Activated CD8-positive, alpha-beta T cell treated with anti-CD3 and anti-CD28 coated beads for 36 hours (primary cell): Measurements from ENCODE around the gene RAB11B. TPM values are rescaled to one million over a fixed set of nuclear protein-coding genes. Genes with fewer than 3 reads are reported as not detected.
"Not testable (repeated sequence)": the region's sequence is repeated elsewhere in the genome, so short reads cannot be mapped to it uniquely, and the experiment has no call there.

Experiments
- ATAC-seq: fragments of 200-7000 bp; cut with Tn5 transposase; one replicate; pipeline ENCODE4 v1.10.0; 2021; ENCODE audit warnings: mild to moderate bottlenecking, moderate library complexity
- CTCF ChIA-PET: fragments of 350-600 bp; sonication (Branson Sonifier 250); formaldehyde crosslinking; loops from one replicate; lab custom pipeline; 2021; ENCODE audit warnings: antibody characterized with exemption; lab: Charles Lee
- POLR2A ChIA-PET: fragments of 350-600 bp; sonication (Branson Sonifier 250); formaldehyde crosslinking; loops from one replicate; lab custom pipeline; 2021; ENCODE audit warnings: antibody characterized with exemption; lab: Charles Lee
- DNase-seq: peaks from one replicate; pipeline ENCODE4 v3.0.0-alpha.2; 2020
- H3K27ac Mint-ChIP-seq: one replicate; pipeline ENCODE4 v1.8.0; 2021; ENCODE audit warnings: mild to moderate bottlenecking, mixed read lengths
- H3K27me3 Mint-ChIP-seq: one replicate; pipeline ENCODE4 v1.8.0; 2021; ENCODE audit warnings: mixed read lengths
- H3K36me3 Mint-ChIP-seq: one replicate; pipeline ENCODE4 v1.8.0; 2021; ENCODE audit warnings: low read depth, mixed read lengths
- H3K4me1 Mint-ChIP-seq: one replicate; pipeline ENCODE4 v1.8.0; 2021; ENCODE audit warnings: low read depth, mixed read lengths
- H3K4me3 Mint-ChIP-seq: one replicate; pipeline ENCODE4 v1.8.0; 2021; ENCODE audit warnings: mild to moderate bottlenecking, moderate library complexity, mixed read lengths
- H3K9me3 Mint-ChIP-seq: one replicate; pipeline ENCODE4 v1.8.0; 2021; ENCODE audit warnings: mixed read lengths
- intact Hi-C: fragments of 100-400 bp; cut with micrococcal nuclease; formaldehyde crosslinking; loops from one replicate; pipeline ENCODE4 v1.10.0; 2022
- total RNA-seq, 2 experiments: library from RNA; stranded (reverse); gene quantifications; one replicate each; pipeline ENCODE4 v1.2.3, GENCODE V29; 2021
- TF ChIP-seq, protein P1 (sequence below): fragments of 200-600 bp; IDR thresholded peaks from one replicate; pipeline ENCODE4 v1.8.0; 2022; ENCODE audit warnings: antibody characterized with exemption, mild to moderate bottlenecking

RAB11B gene
- total RNA-seq, 2 experiments from 2014 or later = 74.3 to 77.4 TPM

- TF ChIP-seq, protein P1, sequence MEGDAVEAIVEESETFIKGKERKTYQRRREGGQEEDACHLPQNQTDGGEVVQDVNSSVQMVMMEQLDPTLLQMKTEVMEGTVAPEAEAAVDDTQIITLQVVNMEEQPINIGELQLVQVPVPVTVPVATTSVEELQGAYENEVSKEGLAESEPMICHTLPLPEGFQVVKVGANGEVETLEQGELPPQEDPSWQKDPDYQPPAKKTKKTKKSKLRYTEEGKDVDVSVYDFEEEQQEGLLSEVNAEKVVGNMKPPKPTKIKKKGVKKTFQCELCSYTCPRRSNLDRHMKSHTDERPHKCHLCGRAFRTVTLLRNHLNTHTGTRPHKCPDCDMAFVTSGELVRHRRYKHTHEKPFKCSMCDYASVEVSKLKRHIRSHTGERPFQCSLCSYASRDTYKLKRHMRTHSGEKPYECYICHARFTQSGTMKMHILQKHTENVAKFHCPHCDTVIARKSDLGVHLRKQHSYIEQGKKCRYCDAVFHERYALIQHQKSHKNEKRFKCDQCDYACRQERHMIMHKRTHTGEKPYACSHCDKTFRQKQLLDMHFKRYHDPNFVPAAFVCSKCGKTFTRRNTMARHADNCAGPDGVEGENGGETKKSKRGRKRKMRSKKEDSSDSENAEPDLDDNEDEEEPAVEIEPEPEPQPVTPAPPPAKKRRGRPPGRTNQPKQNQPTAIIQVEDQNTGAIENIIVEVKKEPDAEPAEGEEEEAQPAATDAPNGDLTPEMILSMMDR = no peak
- Mint-ChIP-seq H3K36me3 (no peaks in the 10 kb centered on the region), H3K27me3 (no peaks in the 10 kb centered on the region), H3K4me1 (peaks cover 3% of the 10 kb centered on the region), H3K4me3 (no peak overlapping the region), H3K9me3 (no peaks in the 10 kb centered on the region), H3K27ac (no peak overlapping the region)
- intact Hi-C loops = no loop called here
- CTCF ChIA-PET = interaction anchor here (1.2 kb wide), 1 partner anchor 17 kb away, joined by 4 read pairs; the partner anchor contains the start of gene MARCHF2
- POLR2A ChIA-PET = interaction anchor here (0.6 to 1.3 kb wide), 2 partner anchors 76 to 104 kb away, joined by 3 read pairs; no protein-coding TSS in a partner anchor
- no peak for DNase-seq
- no peak for ATAC-seq
Measured at GRCh38 chr19:8430650-8431049, 40.5 kb downstream of the RAB11B start.

- no peak for ATAC-seq
- ChIA-PET CTCF (interaction anchor here (0.9 to 1.6 kb wide), 2 partner anchors 84 to 141 kb away, joined by 4 to 6 read pairs; no protein-coding TSS in a partner anchor), POLR2A (interaction anchor here (0.5 to 2.7 kb wide), 3 partner anchors 8 to 26 kb away, joined by 3 to 9 read pairs (median 3); no protein-coding TSS in a partner anchor)
- intact Hi-C loops = no loop called here
- H3K4me1 Mint-ChIP-seq = peaks cover 7% of the 10 kb centered on the region
- H3K27me3 Mint-ChIP-seq = no peaks in the 10 kb centered on the region
- TF ChIP-seq, protein P1 = no peak
- no peak overlapping the region for H3K27ac Mint-ChIP-seq
- no peaks in the 10 kb centered on the region for H3K36me3 Mint-ChIP-seq
- no peak overlapping the region for H3K4me3 Mint-ChIP-seq
- no peak for DNase-seq
- H3K9me3 Mint-ChIP-seq = no peaks in the 10 kb centered on the region
Measured at GRCh38 chr19:8438236-8438635, 48.1 kb downstream of the RAB11B start.

- DNase-seq (no peak), ATAC-seq (no peak)
- TF ChIP-seq, protein P1 = no peak
- ChIA-PET CTCF (interaction anchor here (0.9 to 1.0 kb wide), 2 partner anchors 29 to 138 kb away, joined by 3 read pairs; partner anchors contain the start of gene MARCHF2), POLR2A (interaction anchor here (1.0 kb wide), 1 partner anchor 16 kb away, joined by 3 read pairs; no protein-coding TSS in a partner anchor)
- no peaks in the 10 kb centered on the region for H3K27me3 Mint-ChIP-seq
- H3K9me3 Mint-ChIP-seq = no peaks in the 10 kb centered on the region
- no peak overlapping the region for H3K4me3 Mint-ChIP-seq
- H3K36me3 Mint-ChIP-seq = peaks cover 21% of the 10 kb centered on the region
- H3K4me1 Mint-ChIP-seq = peaks cover 15% of the 10 kb centered on the region
- intact Hi-C loops = no loop called here
- H3K27ac Mint-ChIP-seq = no peak overlapping the region
Measured at GRCh38 chr19:8441725-8442544, 51.8 kb downstream of the RAB11B start.

GRCh38 chr19:8444140-8444676, 54.0 kb downstream of the RAB11B start:
- intact Hi-C loops = not testable (repeated sequence)

More at GRCh38 chr19:8444140-8444676, 54.0 kb downstream of the RAB11B start:
- not testable (repeated sequence) for H3K9me3 Mint-ChIP-seq, DNase-seq, H3K27me3 Mint-ChIP-seq, ATAC-seq
- peaks cover 36% of the 10 kb centered on the region for H3K36me3 Mint-ChIP-seq
- ChIA-PET CTCF (interaction anchor here (0.6 to 2.4 kb wide), 6 partner anchors 18 to 134 kb away, joined by 3 to 9 read pairs (median 6); partner anchors contain the start of genes MARCHF2 and MYO1F), POLR2A (interaction anchor here (0.6 to 3.5 kb wide), 12 partner anchors 9 to 71 kb away, joined by 3 to 13 read pairs (median 4); partner anchors contain the start of genes MARCHF2 and ZNF414)
- peaks cover 32% of the 10 kb centered on the region for H3K4me1 Mint-ChIP-seq
- H3K27ac Mint-ChIP-seq = peak overlapping the region; percentile 90
- H3K4me3 Mint-ChIP-seq = peak overlapping the region; percentile 95
